GM19193 (cell line): Measurements from ENCODE around the gene COL5A1.

Experiments used
- POLR2A ChIP-seq: IDR thresholded peaks from 4 replicates; pipeline ENCODE4 v1.6.1; 2011; ENCODE audit not compliant: insufficient read depth, insufficient read length; ENCODE audit errors: extremely low read depth

Gene COL5A1

GRCh38 chr9:134639994-134640393, 1.6 kb upstream of the COL5A1 start:
- no peak for TF ChIP-seq POLR2A

- TF ChIP-seq POLR2A = no peak
Observed at GRCh38 chr9:134640506-134641172, 964 bp upstream of the COL5A1 start.

- no peak for TF ChIP-seq POLR2A
Observed at GRCh38 chr9:134641990-134642384, 384 bp downstream of the COL5A1 start.

- no peak for TF ChIP-seq POLR2A
Observed at GRCh38 chr9:134642385-134643181, 980 bp downstream of the COL5A1 start.

GRCh38 chr9:134643222-134643671, 1.6 kb downstream of the COL5A1 start:
- no peak for TF ChIP-seq POLR2A

- TF ChIP-seq POLR2A = no peak
Observed at GRCh38 chr9:134644725-134645606, 3.4 kb downstream of the COL5A1 start.

- no peak for TF ChIP-seq POLR2A
Observed at GRCh38 chr9:134645607-134646365, 4.2 kb downstream of the COL5A1 start.

- TF ChIP-seq POLR2A = no peak
Observed at GRCh38 chr9:134647359-134648080, 5.9 kb downstream of the COL5A1 start.

- no peak for TF ChIP-seq POLR2A
Observed at GRCh38 chr9:134648701-134649530, 7.3 kb downstream of the COL5A1 start.

GRCh38 chr9:134650431-134651190, 9.0 kb downstream of the COL5A1 start:
- TF ChIP-seq POLR2A = no peak

- no peak for TF ChIP-seq POLR2A
Observed at GRCh38 chr9:134651226-134651905, 9.8 kb downstream of the COL5A1 start.
